Neural progenitor cell (in vitro differentiated cells): ENCODE results near the gene MS4A7.

ENCODE experiments used
- CTCF ChIP-seq: fragments of 200-600 bp; sonication (generic); IDR thresholded peaks from 2 replicates; pipeline ENCODE4 v1.5.1; 2017; ENCODE audit warnings: antibody characterized with exemption, mild to moderate bottlenecking
- EZH2 ChIP-seq: fragments of 200-600 bp; sonication (generic); IDR thresholded peaks from 2 replicates; pipeline ENCODE4 v1.6.1; 2017; ENCODE audit warnings: antibody characterized with exemption, mild to moderate bottlenecking, moderate library complexity
- EZH2phosphoT487 ChIP-seq: fragments of 200-600 bp; sonication (generic); IDR thresholded peaks from 2 replicates; pipeline ENCODE4 v1.6.1; 2017; ENCODE audit warnings: antibody characterized with exemption

- TF ChIP-seq CTCF, result no peak
- no peak for TF ChIP-seq EZH2
- no peak for TF ChIP-seq EZH2phosphoT487
Observed at GRCh38 chr11:60360621-60361020, 17.7 kb upstream of the MS4A7 start.
